Measurements from ENCODE around the gene COL10A1. TPM values are rescaled to one million over a fixed set of nuclear protein-coding genes. Genes with fewer than 3 reads are reported as not detected.

The COL10A1 gene
- polyA plus RNA-seq, 1 donor (not counting 4 experiments of a cell fraction or from before 2014, with no cell fraction given) = not detected

DNA sequence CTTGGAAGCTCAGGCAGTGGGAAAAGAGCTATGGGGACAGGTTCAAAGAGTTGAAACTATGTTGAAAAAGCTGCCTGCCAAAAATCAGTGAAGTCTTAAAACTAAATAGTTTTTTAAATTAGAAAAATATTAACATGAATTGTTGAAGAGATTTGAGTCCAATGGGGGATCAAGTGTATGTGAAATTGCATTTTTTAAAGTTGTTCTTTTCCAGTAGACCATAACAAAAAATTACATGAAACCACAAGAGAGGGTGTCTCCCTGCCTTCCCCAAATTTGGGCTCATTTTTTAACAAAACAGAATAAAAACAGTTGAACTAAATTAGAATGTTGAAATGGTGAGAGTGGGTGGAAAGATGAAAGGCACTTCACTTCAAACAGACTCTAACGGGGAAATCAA, 31.5 kb upstream of the COL10A1 start:
- Histone ChIP-seq H3K27ac (ENCODE audit: control insufficient read depth, insufficient read depth, low read length) (no peak overlapping the region), H3K36me3 (ENCODE audit: control insufficient read depth in 2 of 2, extremely low read depth in 1 of 2, insufficient read depth in 2 of 2, low read length in 2 of 2) (no peaks in the 10 kb centered on the region), H2AFZ (ENCODE audit: control insufficient read depth, low read length) (no peak overlapping the region), H3K27me3 (ENCODE audit: control insufficient read depth, extremely low read depth, insufficient read depth, low read length) (no peaks in the 10 kb centered on the region), H3K9me3 (ENCODE audit: control insufficient read depth, low read depth, low read length) (no peaks in the 10 kb centered on the region), H4K20me1 (ENCODE audit: control insufficient read depth, extremely low read depth, insufficient read depth, low read length) (no peaks in the 10 kb centered on the region), H3K9ac (ENCODE audit: control insufficient read depth, extremely low read depth, insufficient read depth, low read length) (no peak overlapping the region), H3K79me2 (ENCODE audit: control insufficient read depth, insufficient read depth, low read length) (no peaks in the 10 kb centered on the region), H3K4me3 (ENCODE audit: control insufficient read depth in 2 of 3, extremely low read depth in 1 of 3, insufficient read depth in 2 of 3, low read depth in 1 of 3, low read length in 3 of 3) (no peak overlapping the region), H3K9me1 (ENCODE audit: control insufficient read depth, extremely low read depth, insufficient read depth, low read length) (peaks cover 2% of the 10 kb centered on the region), H3K4me2 (ENCODE audit: control insufficient read depth, extremely low read depth, insufficient read depth, low read depth, low read length) (no peak overlapping the region), H3K4me1 (ENCODE audit: control insufficient read depth, extremely low read depth, insufficient read depth, low read length) (no peaks in the 10 kb centered on the region)
- DNase-seq (ENCODE audit: low read depth, low spot score) (no peak), FAIRE-seq (no peak)
- dilution Hi-C loops (cut with MboI; ENCODE audit: extremely low pct_ligation_motif_present, low sequenced_read_pairs) = no loop called here
- TF ChIP-seq, protein P1, sequence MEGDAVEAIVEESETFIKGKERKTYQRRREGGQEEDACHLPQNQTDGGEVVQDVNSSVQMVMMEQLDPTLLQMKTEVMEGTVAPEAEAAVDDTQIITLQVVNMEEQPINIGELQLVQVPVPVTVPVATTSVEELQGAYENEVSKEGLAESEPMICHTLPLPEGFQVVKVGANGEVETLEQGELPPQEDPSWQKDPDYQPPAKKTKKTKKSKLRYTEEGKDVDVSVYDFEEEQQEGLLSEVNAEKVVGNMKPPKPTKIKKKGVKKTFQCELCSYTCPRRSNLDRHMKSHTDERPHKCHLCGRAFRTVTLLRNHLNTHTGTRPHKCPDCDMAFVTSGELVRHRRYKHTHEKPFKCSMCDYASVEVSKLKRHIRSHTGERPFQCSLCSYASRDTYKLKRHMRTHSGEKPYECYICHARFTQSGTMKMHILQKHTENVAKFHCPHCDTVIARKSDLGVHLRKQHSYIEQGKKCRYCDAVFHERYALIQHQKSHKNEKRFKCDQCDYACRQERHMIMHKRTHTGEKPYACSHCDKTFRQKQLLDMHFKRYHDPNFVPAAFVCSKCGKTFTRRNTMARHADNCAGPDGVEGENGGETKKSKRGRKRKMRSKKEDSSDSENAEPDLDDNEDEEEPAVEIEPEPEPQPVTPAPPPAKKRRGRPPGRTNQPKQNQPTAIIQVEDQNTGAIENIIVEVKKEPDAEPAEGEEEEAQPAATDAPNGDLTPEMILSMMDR (optimal IDR thresholded peaks at IDR 0.05 in 1 of 3, IDR thresholded peaks at IDR 0.05 in 1 of 3, conservative IDR thresholded peaks at IDR 0.05 in 1 of 3; ENCODE audit: extremely low read depth in 1 of 3, insufficient read depth in 2 of 3, low read length in 3 of 3) = no peak
- TF ChIP-seq EZH2 (IDR thresholded peaks at IDR 0.05; ENCODE audit: low read length) = no peak

DNA sequence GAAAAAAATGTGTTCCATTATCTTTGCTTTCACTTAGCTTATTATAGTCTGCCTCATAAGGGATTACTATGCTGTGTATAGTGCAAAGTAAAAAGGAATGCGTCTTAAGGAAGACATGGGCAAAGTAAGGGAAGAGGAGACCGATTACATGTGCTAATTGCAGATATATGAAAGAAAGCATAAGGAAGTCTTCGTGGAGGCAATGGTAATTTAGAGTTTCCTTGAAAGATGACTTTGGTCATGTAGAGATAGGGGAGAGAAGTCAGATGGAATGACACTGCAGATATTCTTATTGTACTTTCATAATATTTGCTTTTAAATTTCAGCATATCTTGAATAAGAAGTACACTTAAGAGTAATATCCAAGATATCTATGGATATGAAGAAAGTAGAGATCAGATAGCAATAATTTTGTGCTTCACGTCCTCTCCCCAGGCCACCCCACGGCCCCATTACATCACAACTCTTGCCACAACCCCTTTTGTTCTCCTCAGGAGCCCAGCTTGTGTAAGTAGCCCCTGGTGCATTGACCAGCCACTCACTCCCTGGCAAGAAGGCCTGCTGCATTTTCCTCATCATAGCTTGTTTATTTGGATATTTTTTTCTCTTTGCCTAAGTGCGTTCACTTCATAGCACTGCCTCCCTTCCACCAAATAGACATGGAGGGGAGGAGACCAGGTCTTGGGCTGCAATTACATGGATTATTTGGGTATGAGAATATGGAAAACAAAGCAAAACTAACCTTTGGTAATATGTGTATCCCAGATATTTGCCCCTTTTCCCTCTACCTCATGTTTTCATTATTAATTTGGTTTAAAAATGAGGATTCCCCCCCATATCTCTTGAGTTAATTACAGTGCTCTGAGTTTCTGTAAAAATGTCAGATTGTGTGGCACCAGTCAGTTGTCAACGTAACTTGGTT, 30.7 kb upstream of the COL10A1 start:
- no peaks in the 10 kb centered on the region for H3K36me3 ChIP-seq (ENCODE audit: control insufficient read depth in 2 of 2, extremely low read depth in 1 of 2, insufficient read depth in 2 of 2, low read length in 2 of 2)
- H3K4me3 ChIP-seq (ENCODE audit: control insufficient read depth in 2 of 3, extremely low read depth in 1 of 3, insufficient read depth in 2 of 3, low read depth in 1 of 3, low read length in 3 of 3) = no peak overlapping the region
- no peak overlapping the region for H2AFZ ChIP-seq (ENCODE audit: control insufficient read depth, low read length)
- DNase-seq (ENCODE audit: low read depth, low spot score) (no peak), FAIRE-seq (no peak)
- H4K20me1 ChIP-seq (ENCODE audit: control insufficient read depth, extremely low read depth, insufficient read depth, low read length) = no peaks in the 10 kb centered on the region
- no peak overlapping the region for H3K27ac ChIP-seq (ENCODE audit: control insufficient read depth, insufficient read depth, low read length)
- no peaks in the 10 kb centered on the region for H3K79me2 ChIP-seq (ENCODE audit: control insufficient read depth, insufficient read depth, low read length)
- H3K9me3 ChIP-seq (ENCODE audit: control insufficient read depth, low read depth, low read length) = no peaks in the 10 kb centered on the region
- TF ChIP-seq, protein P1 (optimal IDR thresholded peaks at IDR 0.05 in 1 of 3, IDR thresholded peaks at IDR 0.05 in 1 of 3, conservative IDR thresholded peaks at IDR 0.05 in 1 of 3; ENCODE audit: extremely low read depth in 1 of 3, insufficient read depth in 2 of 3, low read length in 3 of 3) = no peak
- no peak for TF ChIP-seq EZH2 (IDR thresholded peaks at IDR 0.05; ENCODE audit: low read length)
- no peaks in the 10 kb centered on the region for H3K4me1 ChIP-seq (ENCODE audit: control insufficient read depth, extremely low read depth, insufficient read depth, low read length)
- dilution Hi-C loops (cut with MboI; ENCODE audit: extremely low pct_ligation_motif_present, low sequenced_read_pairs) = no loop called here
- no peaks in the 10 kb centered on the region for H3K27me3 ChIP-seq (ENCODE audit: control insufficient read depth, extremely low read depth, insufficient read depth, low read length)
- H3K9me1 ChIP-seq (ENCODE audit: control insufficient read depth, extremely low read depth, insufficient read depth, low read length) = peaks cover 2% of the 10 kb centered on the region
- H3K9ac ChIP-seq (ENCODE audit: control insufficient read depth, extremely low read depth, insufficient read depth, low read length) = no peak overlapping the region
- no peak overlapping the region for H3K4me2 ChIP-seq (ENCODE audit: control insufficient read depth, extremely low read depth, insufficient read depth, low read depth, low read length)
